ENCODE data around the gene ACTN1.

The ACTN1 gene

DNA sequence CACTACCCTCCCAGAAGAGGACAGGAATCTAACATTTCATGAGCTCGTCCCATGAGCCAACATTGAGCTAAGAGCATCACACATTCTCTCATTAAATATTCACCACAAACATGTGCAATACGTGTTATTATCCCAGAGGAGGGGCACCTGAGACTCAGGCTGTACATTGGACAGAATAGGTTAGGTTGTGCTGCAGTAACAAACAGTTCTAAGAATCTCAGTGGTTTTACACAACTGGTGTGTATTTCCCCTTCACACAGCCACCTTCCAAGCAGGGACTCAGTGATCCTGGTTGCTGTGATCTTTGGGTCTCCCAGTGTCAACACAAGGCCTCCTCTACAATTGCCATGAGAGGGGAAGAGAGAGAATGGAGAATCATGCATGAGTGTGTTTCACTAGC, 15.0 kb upstream of the ACTN1 start:
- TF ChIP-seq CTCF (IDR thresholded peaks at IDR 0.05; ENCODE audit: extremely low read depth, insufficient read depth, missing control alignments) = no peak
- in situ Hi-C loops (cut with MboI; ENCODE audit: low pct_unique_long_range_greater_than_20kb, low sequenced_read_pairs, unreplicated experiment) = no loop called here
- DNase-seq (ENCODE audit: low spot score) = no peak

GRCh38 chr14:68987653-68988036, 8.5 kb upstream of the ACTN1 start:
- in situ Hi-C loops (cut with MboI; ENCODE audit: low pct_unique_long_range_greater_than_20kb, low sequenced_read_pairs, unreplicated experiment) = no loop called here
- no peak for DNase-seq (ENCODE audit: low spot score)
- no peak for TF ChIP-seq CTCF (IDR thresholded peaks at IDR 0.05; ENCODE audit: extremely low read depth, insufficient read depth, missing control alignments)

GRCh38 chr14:68986926-68987652, 8.0 kb upstream of the ACTN1 start:
- DNase-seq (ENCODE audit: low spot score) = no peak
- TF ChIP-seq CTCF (IDR thresholded peaks at IDR 0.05; ENCODE audit: extremely low read depth, insufficient read depth, missing control alignments) = no peak
- in situ Hi-C loops (cut with MboI; ENCODE audit: low pct_unique_long_range_greater_than_20kb, low sequenced_read_pairs, unreplicated experiment) = no loop called here

- no peak for DNase-seq (ENCODE audit: low spot score)
- in situ Hi-C loops (cut with MboI; ENCODE audit: low pct_unique_long_range_greater_than_20kb, low sequenced_read_pairs, unreplicated experiment) = no loop called here
Observed at GRCh38 chr14:68986225-68986624, 7.1 kb upstream of the ACTN1 start.

GRCh38 chr14:68984686-68985085, 5.6 kb upstream of the ACTN1 start:
- TF ChIP-seq CTCF (IDR thresholded peaks at IDR 0.05; ENCODE audit: extremely low read depth, insufficient read depth, missing control alignments) = no peak
- in situ Hi-C loops (cut with MboI; ENCODE audit: low pct_unique_long_range_greater_than_20kb, low sequenced_read_pairs, unreplicated experiment) = no loop called here
- no peak for DNase-seq (ENCODE audit: low spot score)

More at GRCh38 chr14:68986225-68986624, 7.1 kb upstream of the ACTN1 start:
- no peak for TF ChIP-seq CTCF (IDR thresholded peaks at IDR 0.05; ENCODE audit: extremely low read depth, insufficient read depth, missing control alignments)

DNA sequence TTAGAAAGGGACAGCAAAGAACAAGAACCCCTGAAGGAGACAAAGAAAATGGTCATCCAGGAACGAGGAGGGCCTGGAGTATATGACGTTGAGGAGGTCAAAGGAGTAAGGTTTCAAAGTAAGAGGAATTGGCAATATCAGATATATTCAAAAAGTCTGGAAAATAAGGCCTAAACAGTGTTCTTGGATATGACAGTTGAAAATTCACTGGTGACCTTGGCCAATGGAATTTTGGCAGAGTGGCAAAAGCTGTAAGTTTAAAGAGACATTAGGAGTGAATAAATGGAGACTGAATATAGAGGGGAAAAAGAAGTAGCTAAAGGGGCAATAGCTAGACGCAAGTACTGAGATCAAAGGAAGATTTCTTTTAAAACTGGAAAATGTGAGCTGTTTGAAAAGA, 4.1 kb upstream of the ACTN1 start:
- TF ChIP-seq CTCF (IDR thresholded peaks at IDR 0.05; ENCODE audit: extremely low read depth, insufficient read depth, missing control alignments) = no peak
- in situ Hi-C loops (cut with MboI; ENCODE audit: low pct_unique_long_range_greater_than_20kb, low sequenced_read_pairs, unreplicated experiment) = no loop called here
- no peak for DNase-seq (ENCODE audit: low spot score)

All from GM13977 (cell line).